ENCODE data around the gene ISOC2.

DNA sequence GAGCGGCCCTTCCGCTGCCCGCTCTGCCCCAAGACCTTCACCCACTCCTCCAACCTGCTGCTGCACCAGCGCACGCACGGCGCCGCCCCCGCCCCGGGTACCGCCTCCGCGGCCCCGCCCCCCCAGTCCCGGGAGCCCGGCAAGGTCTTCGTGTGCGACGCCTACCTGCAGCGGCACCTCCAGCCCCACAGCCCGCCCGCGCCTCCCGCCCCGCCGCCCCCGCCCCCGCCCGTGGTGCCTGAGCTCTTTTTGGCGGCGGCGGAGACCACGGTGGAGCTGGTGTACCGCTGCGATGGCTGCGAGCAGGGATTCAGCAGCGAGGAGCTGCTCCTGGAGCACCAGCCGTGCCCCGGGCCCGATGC, 20.3 kb upstream of the ISOC2 start:
- TF ChIP-seq, protein P1, sequence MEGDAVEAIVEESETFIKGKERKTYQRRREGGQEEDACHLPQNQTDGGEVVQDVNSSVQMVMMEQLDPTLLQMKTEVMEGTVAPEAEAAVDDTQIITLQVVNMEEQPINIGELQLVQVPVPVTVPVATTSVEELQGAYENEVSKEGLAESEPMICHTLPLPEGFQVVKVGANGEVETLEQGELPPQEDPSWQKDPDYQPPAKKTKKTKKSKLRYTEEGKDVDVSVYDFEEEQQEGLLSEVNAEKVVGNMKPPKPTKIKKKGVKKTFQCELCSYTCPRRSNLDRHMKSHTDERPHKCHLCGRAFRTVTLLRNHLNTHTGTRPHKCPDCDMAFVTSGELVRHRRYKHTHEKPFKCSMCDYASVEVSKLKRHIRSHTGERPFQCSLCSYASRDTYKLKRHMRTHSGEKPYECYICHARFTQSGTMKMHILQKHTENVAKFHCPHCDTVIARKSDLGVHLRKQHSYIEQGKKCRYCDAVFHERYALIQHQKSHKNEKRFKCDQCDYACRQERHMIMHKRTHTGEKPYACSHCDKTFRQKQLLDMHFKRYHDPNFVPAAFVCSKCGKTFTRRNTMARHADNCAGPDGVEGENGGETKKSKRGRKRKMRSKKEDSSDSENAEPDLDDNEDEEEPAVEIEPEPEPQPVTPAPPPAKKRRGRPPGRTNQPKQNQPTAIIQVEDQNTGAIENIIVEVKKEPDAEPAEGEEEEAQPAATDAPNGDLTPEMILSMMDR (IDR thresholded peaks at IDR 0.05 in 2 of 3, conservative IDR thresholded peaks at IDR 0.05 in 1 of 3; ENCODE audit: insufficient read depth in 2 of 3, low read depth in 1 of 3, low read length in 3 of 3), result no peak
- TF ChIP-seq GATAD2A (IDR thresholded peaks at IDR 0.05) (no peak), PHB2 (IDR thresholded peaks at IDR 0.05; ENCODE audit: low read depth) (no peak), BHLHE40 (IDR thresholded peaks at IDR 0.05; ENCODE audit: low read length) (no peak), SP1 (CRISPR knock-in tag; IDR thresholded peaks at IDR 0.05) (no peak), SAP30 (IDR thresholded peaks at IDR 0.05; ENCODE audit: borderline replicate concordance, insufficient read depth, low read depth, low read length, poor library complexity, severe bottlenecking) (no peak), EZH2 (IDR thresholded peaks at IDR 0.05; ENCODE audit: borderline replicate concordance, low read depth, low read length) (no peak), RBM22 (IDR thresholded peaks at IDR 0.05; ENCODE audit: low read depth, low read length, poor library complexity, severe bottlenecking) (no peak), ELF4 (CRISPR knock-in tag; IDR thresholded peaks at IDR 0.05) (no peak), POLR2AphosphoS5 (IDR thresholded peaks at IDR 0.05; ENCODE audit: control insufficient read depth, insufficient read depth, low read depth, low read length) (no peak)
- TF ChIP-seq, protein P2, sequence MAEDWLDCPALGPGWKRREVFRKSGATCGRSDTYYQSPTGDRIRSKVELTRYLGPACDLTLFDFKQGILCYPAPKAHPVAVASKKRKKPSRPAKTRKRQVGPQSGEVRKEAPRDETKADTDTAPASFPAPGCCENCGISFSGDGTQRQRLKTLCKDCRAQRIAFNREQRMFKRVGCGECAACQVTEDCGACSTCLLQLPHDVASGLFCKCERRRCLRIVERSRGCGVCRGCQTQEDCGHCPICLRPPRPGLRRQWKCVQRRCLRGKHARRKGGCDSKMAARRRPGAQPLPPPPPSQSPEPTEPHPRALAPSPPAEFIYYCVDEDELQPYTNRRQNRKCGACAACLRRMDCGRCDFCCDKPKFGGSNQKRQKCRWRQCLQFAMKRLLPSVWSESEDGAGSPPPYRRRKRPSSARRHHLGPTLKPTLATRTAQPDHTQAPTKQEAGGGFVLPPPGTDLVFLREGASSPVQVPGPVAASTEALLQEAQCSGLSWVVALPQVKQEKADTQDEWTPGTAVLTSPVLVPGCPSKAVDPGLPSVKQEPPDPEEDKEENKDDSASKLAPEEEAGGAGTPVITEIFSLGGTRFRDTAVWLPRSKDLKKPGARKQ (CRISPR knock-in tag; IDR thresholded peaks at IDR 0.05), result no peak
- TF ChIP-seq, protein P3, sequence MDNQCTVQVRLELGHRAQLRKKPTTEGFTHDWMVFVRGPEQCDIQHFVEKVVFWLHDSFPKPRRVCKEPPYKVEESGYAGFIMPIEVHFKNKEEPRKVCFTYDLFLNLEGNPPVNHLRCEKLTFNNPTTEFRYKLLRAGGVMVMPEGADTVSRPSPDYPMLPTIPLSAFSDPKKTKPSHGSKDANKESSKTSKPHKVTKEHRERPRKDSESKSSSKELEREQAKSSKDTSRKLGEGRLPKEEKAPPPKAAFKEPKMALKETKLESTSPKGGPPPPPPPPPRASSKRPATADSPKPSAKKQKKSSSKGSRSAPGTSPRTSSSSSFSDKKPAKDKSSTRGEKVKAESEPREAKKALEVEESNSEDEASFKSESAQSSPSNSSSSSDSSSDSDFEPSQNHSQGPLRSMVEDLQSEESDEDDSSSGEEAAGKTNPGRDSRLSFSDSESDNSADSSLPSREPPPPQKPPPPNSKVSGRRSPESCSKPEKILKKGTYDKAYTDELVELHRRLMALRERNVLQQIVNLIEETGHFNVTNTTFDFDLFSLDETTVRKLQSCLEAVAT (IDR thresholded peaks at IDR 0.05), result no peak
- TF ChIP-seq, protein P4, sequence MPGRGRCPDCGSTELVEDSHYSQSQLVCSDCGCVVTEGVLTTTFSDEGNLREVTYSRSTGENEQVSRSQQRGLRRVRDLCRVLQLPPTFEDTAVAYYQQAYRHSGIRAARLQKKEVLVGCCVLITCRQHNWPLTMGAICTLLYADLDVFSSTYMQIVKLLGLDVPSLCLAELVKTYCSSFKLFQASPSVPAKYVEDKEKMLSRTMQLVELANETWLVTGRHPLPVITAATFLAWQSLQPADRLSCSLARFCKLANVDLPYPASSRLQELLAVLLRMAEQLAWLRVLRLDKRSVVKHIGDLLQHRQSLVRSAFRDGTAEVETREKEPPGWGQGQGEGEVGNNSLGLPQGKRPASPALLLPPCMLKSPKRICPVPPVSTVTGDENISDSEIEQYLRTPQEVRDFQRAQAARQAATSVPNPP (IDR thresholded peaks at IDR 0.05; ENCODE audit: borderline replicate concordance, insufficient read depth, insufficient read length), result no peak
